ENCODE results near the gene CACTIN.
"Not testable (repeated sequence)": the region's sequence is repeated elsewhere in the genome, so short reads cannot be mapped to it uniquely, and the experiment has no call there.

The CACTIN gene

GRCh38 chr19:3645726-3646125 lies 19.1 kb upstream of the CACTIN start:
- no peak for DNase-seq

- no peak for DNase-seq
These were observed 18.4 kb upstream of the CACTIN start for GRCh38 chr19:3645067-3645396.

GRCh38 chr19:3644351-3645066 lies 17.9 kb upstream of the CACTIN start:
- DNase-seq = no peak

- no peak for DNase-seq
These were observed 17.2 kb upstream of the CACTIN start for GRCh38 chr19:3643674-3644313.

GRCh38 chr19:3642987-3643673 lies 16.5 kb upstream of the CACTIN start:
- no peak for DNase-seq

GRCh38 chr19:3642296-3642695 lies 15.7 kb upstream of the CACTIN start:
- no peak for DNase-seq

- no peak for DNase-seq
These were observed 15.1 kb upstream of the CACTIN start for GRCh38 chr19:3641515-3642269.

GRCh38 chr19:3639479-3639878 lies 12.9 kb upstream of the CACTIN start:
- no peak for DNase-seq

- DNase-seq = no peak
These were observed 11.9 kb upstream of the CACTIN start for GRCh38 chr19:3638208-3639193.

- DNase-seq = no peak
These were observed 11.0 kb upstream of the CACTIN start for GRCh38 chr19:3637621-3638020.

GRCh38 chr19:3636962-3637361 lies 10.4 kb upstream of the CACTIN start:
- no peak for DNase-seq

GRCh38 chr19:3636506-3636905 lies 9.9 kb upstream of the CACTIN start:
- DNase-seq = no peak

- no peak for DNase-seq
These were observed 8.0 kb upstream of the CACTIN start for GRCh38 chr19:3634496-3635045.

GRCh38 chr19:3633559-3633988 lies 7.0 kb upstream of the CACTIN start:
- no peak for DNase-seq

- DNase-seq = no peak
These were observed 6.4 kb upstream of the CACTIN start for GRCh38 chr19:3632739-3633558.

- no peak for DNase-seq
These were observed 5.5 kb upstream of the CACTIN start for GRCh38 chr19:3632098-3632497.

GRCh38 chr19:3631053-3631861 lies 4.7 kb upstream of the CACTIN start:
- no peak for DNase-seq

- not testable (repeated sequence) for DNase-seq
These were observed 2.2 kb upstream of the CACTIN start for GRCh38 chr19:3628766-3629165.

- no peak for DNase-seq
These were observed 747 bp upstream of the CACTIN start for GRCh38 chr19:3627351-3627723.

- DNase-seq = no peak
These were observed 556 bp downstream of the CACTIN start for GRCh38 chr19:3625996-3626472.
